OCI-LY1 (cell line): Measurements from ENCODE around the gene SLC8A1.

Source experiments
- H2AFZ ChIP-seq: fragments of 200-600 bp; sonication (generic), shearing (Covaris generic); 2 replicates; pipeline ENCODE4 v1.6.0; 2014; ENCODE audit warnings: antibody characterized with exemption, mild to moderate bottlenecking, low read length
- H3F3A ChIP-seq: fragments of 200-600 bp; sonication (generic), shearing (Covaris generic); 2 replicates; pipeline ENCODE4 v1.6.0; 2014; ENCODE audit warnings: mild to moderate bottlenecking, antibody characterized with exemption, low read length, moderate library complexity; ENCODE audit not compliant: insufficient read depth
- H3K27ac ChIP-seq: fragments of 200-600 bp; sonication (generic); 2 replicates; pipeline ENCODE4 v1.5.1; 2014; ENCODE audit warnings: low read length, mixed run types, mild to moderate bottlenecking, low read depth; ENCODE audit not compliant: poor library complexity, severe bottlenecking
- H3K27me3 ChIP-seq: fragments of 200-600 bp; sonication (generic); 2 replicates; pipeline ENCODE4 v1.6.0; 2014; ENCODE audit warnings: antibody characterized with exemption, mild to moderate bottlenecking, low read length, moderate library complexity; ENCODE audit not compliant: insufficient read depth
- H3K36me3 ChIP-seq: fragments of 200-600 bp; sonication (generic); 2 replicates; pipeline ENCODE4 v1.6.1; 2014; ENCODE audit warnings: mild to moderate bottlenecking, antibody characterized with exemption, low read length, moderate library complexity, mixed read lengths; ENCODE audit not compliant: insufficient read depth
- H3K4me1 ChIP-seq: fragments of 200-600 bp; sonication (generic); 2 replicates; pipeline ENCODE4 v1.5.1; 2014; ENCODE audit warnings: mild to moderate bottlenecking, low read length, moderate library complexity; ENCODE audit not compliant: insufficient read depth, severe bottlenecking
- H3K4me2 ChIP-seq: fragments of 200-600 bp; sonication (generic), shearing (Covaris generic); 2 replicates; pipeline ENCODE4 v1.6.1; 2014; ENCODE audit warnings: low read length
- H3K4me3 ChIP-seq: fragments of 200-600 bp; sonication (generic); 2 replicates; pipeline ENCODE4 v1.5.1; 2014; ENCODE audit warnings: low read length, low read depth, mild to moderate bottlenecking, mixed read lengths; ENCODE audit not compliant: poor library complexity, severe bottlenecking
- H3K79me2 ChIP-seq: fragments of 200-600 bp; shearing (Covaris generic); 2 replicates; pipeline ENCODE4 v1.6.1; 2016; ENCODE audit warnings: mixed run types, low read length, mixed read lengths; ENCODE audit not compliant: insufficient read depth
- H3K9ac ChIP-seq: fragments of 200-600 bp; sonication (generic), shearing (Covaris generic); 2 replicates; pipeline ENCODE4 v1.6.1; 2014; ENCODE audit warnings: mild to moderate bottlenecking, low read length, mixed read lengths
- H3K9me2 ChIP-seq: fragments of 200-600 bp; sonication (generic), shearing (Covaris generic); 2 replicates; pipeline ENCODE4 v1.6.1; 2014; ENCODE audit warnings: low read depth, mild to moderate bottlenecking, low read length, mixed read lengths
- H3K9me3 ChIP-seq: fragments of 200-600 bp; shearing (Covaris generic); 2 replicates; pipeline ENCODE4 v1.6.1; 2014; ENCODE audit warnings: low read length, mixed read lengths
- H4K20me1 ChIP-seq: fragments of 200-600 bp; sonication (generic), shearing (Covaris generic); 2 replicates; pipeline ENCODE4 v1.6.0; 2016; ENCODE audit warnings: mild to moderate bottlenecking, low read length; ENCODE audit not compliant: insufficient read depth
- EZH2 ChIP-seq: fragments of 200-600 bp; sonication (generic), shearing (Covaris generic); IDR thresholded peaks from 2 replicates; pipeline ENCODE4 v1.8.0; 2017; ENCODE audit warnings: borderline replicate concordance, mixed run types, mild to moderate bottlenecking, antibody characterized with exemption, low read length, moderate library complexity, mixed read lengths
- TF ChIP-seq, protein P1 (sequence below): fragments of 200-600 bp; sonication (generic), shearing (Covaris generic); IDR thresholded peaks from 2 replicates; pipeline ENCODE4 v1.5.1; 2017; ENCODE audit warnings: mild to moderate bottlenecking, antibody characterized with exemption, low read length, moderate library complexity, mixed read lengths

SLC8A1 gene

DNA sequence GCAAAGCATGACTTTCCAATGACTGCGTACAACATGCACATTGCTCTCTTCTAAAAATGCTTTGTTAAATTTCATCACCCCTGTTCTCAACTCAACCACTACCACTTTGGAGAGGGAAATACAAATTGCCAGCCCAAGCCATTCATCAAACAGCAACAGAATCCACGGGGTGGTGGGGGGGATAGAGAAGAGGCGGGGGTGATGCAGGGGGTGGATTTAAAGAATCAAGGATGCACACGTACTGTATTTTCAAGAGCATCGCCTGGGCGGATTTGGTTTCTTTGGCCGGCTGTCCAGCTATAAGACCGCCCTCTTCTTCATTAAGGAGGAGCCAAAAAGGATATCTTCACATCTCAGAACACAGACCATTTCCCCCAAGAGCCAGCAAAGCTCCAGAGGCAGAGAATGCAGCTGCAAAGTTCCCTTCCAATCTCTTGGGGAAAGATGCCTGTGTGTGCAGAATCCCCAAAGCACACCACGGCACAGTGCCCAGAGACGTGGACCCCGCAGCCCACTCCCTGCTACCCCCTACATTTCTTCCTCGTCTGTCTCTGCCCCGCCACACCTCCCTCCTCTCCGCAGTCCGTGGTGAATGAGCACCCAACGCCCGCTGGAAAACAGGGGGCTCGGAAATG lies 977 bp downstream of the SLC8A1 start:
- no peaks in the 10 kb centered on the region for H4K20me1 ChIP-seq
- no peaks in the 10 kb centered on the region for H3K36me3 ChIP-seq
- no peak overlapping the region for H3K27ac ChIP-seq
- H3K27me3 ChIP-seq = no peaks in the 10 kb centered on the region
- no peak overlapping the region for H3K4me2 ChIP-seq
- no peak overlapping the region for H3K4me3 ChIP-seq
- H3K79me2 ChIP-seq = no peaks in the 10 kb centered on the region
- H3K9me2 ChIP-seq = no peaks in the 10 kb centered on the region
- no peaks in the 10 kb centered on the region for H3K4me1 ChIP-seq
- no peak overlapping the region for H2AFZ ChIP-seq
- H3F3A ChIP-seq = no peaks in the 10 kb centered on the region
- H3K9ac ChIP-seq = no peak overlapping the region
- TF ChIP-seq, protein P1, sequence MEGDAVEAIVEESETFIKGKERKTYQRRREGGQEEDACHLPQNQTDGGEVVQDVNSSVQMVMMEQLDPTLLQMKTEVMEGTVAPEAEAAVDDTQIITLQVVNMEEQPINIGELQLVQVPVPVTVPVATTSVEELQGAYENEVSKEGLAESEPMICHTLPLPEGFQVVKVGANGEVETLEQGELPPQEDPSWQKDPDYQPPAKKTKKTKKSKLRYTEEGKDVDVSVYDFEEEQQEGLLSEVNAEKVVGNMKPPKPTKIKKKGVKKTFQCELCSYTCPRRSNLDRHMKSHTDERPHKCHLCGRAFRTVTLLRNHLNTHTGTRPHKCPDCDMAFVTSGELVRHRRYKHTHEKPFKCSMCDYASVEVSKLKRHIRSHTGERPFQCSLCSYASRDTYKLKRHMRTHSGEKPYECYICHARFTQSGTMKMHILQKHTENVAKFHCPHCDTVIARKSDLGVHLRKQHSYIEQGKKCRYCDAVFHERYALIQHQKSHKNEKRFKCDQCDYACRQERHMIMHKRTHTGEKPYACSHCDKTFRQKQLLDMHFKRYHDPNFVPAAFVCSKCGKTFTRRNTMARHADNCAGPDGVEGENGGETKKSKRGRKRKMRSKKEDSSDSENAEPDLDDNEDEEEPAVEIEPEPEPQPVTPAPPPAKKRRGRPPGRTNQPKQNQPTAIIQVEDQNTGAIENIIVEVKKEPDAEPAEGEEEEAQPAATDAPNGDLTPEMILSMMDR = no peak
- TF ChIP-seq EZH2 = no peak
- H3K9me3 ChIP-seq = no peaks in the 10 kb centered on the region

DNA sequence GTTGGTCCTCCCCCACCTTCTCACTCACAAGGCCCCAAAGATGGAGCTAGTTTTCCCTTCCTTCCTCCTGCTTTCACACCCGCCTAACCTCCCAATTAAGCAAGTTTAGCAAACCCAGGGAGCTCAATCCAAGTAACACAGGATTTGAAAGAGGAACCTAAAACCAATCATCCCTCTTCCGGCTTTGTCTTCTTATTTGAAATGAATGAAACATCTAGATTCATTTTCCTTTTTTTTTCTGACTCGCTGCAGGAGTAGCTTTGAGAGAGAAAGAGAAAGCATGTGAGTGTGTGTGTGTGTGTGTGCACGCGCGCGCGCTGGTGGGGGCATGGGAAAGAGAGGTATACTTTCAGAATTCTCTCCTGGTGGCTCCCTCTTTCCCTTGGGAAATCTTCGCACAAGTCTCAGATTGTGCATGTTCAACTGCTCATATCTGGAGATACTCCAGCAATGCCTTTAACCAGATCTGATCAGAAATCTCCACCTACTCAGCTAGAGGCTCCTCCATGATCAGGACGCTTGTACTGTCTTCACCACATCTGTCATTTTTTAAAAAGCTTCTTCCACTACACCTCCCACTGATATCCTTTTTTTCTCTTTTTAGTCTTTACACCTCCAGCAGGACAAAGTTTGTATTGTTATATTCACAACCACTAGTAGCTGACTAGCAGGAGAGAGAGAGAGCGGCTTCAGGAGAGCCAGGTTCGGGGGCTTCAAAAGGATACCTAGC lies 1.7 kb downstream of the SLC8A1 start:
- no peaks in the 10 kb centered on the region for H3K27me3 ChIP-seq

DNA sequence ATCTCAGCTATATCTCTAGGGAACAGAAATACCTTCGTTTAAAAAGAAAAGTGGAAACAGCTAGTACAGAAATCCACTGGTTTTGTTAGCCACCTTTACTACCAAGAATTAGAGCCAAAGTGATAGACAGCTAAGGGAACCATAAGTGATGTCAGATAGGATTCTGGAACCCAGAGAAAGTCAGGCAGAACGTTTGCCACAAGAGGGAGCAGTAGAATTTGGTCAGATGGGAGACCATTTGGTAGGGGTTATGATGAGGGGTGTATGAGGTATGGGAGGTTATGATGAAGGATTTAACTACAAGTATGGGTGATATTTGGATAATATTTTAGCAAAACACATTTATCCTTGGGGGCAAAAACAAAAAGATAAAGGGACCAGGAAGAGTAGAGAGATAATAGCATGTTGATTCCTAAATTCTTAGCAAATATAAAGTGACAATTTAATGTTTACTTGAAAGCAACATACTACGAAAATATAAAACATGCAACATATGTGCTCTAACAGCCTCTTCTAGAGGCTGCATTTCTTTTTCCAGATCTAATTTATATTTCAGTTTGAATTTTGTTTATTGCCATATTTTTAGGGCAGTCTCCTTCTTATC lies 3.3 kb downstream of the SLC8A1 start:
- Histone ChIP-seq H3K9me2 (no peaks in the 10 kb centered on the region), H3F3A (no peaks in the 10 kb centered on the region), H3K27ac (no peak overlapping the region), H3K27me3 (no peaks in the 10 kb centered on the region), H2AFZ (no peak overlapping the region), H3K36me3 (no peaks in the 10 kb centered on the region), H3K9ac (no peak overlapping the region), H3K9me3 (no peaks in the 10 kb centered on the region), H3K4me3 (no peak overlapping the region), H3K4me2 (no peak overlapping the region), H3K79me2 (no peaks in the 10 kb centered on the region), H4K20me1 (no peaks in the 10 kb centered on the region), H3K4me1 (no peaks in the 10 kb centered on the region)
- TF ChIP-seq, protein P1 = peak; percentile 55
- no peak for TF ChIP-seq EZH2

More for the DNA sequence above, 1.7 kb downstream of the SLC8A1 start:
- no peaks in the 10 kb centered on the region for H3K79me2 ChIP-seq
- H3K4me2 ChIP-seq = no peak overlapping the region
- no peaks in the 10 kb centered on the region for H3K9me3 ChIP-seq
- no peak for TF ChIP-seq EZH2
- TF ChIP-seq, protein P1 = no peak
- H3K27ac ChIP-seq = no peak overlapping the region
- no peaks in the 10 kb centered on the region for H3K36me3 ChIP-seq
- H3K9me2 ChIP-seq = no peaks in the 10 kb centered on the region
- H2AFZ ChIP-seq = no peak overlapping the region
- no peaks in the 10 kb centered on the region for H3F3A ChIP-seq
- no peak overlapping the region for H3K4me3 ChIP-seq
- no peaks in the 10 kb centered on the region for H4K20me1 ChIP-seq
- no peaks in the 10 kb centered on the region for H3K4me1 ChIP-seq
- no peak overlapping the region for H3K9ac ChIP-seq
